Upper lobe of left lung (tissue), 6 donors: Measurements from ENCODE around the gene RAB38. TPM values are rescaled to one million over a fixed set of nuclear protein-coding genes. Genes with fewer than 3 reads are reported as not detected.
A peak's percentile ranks its signal among the peaks of the same experiment; 100 is the strongest.

Experiments
- ATAC-seq, 2 donors: fragments of 200-7000 bp; cut with Tn5 transposase; one replicate each; pipeline ENCODE4 v1.9.1; 2022; ENCODE audit warnings: mild to moderate bottlenecking in 2 of 2, moderate library complexity in 2 of 2; ENCODE audit not compliant: low FRiP score in 2 of 2
- DNase-seq, 2 donors: peaks; one replicate each; pipeline ENCODE4 v3.0.0-alpha.2; 2019 to 2020
- H3K27ac ChIP-seq, 4 donors: fragments of 200-600 bp; sonication (generic); one replicate each; pipeline ENCODE4 v1.5.1; 2016 to 2019
- H3K27me3 ChIP-seq, 4 donors: fragments of 200-600 bp; sonication (generic); one replicate each; pipeline ENCODE4 v1.5.1; 2017 to 2019
- H3K36me3 ChIP-seq, 4 donors: fragments of 200-600 bp; sonication (generic); one replicate each; pipeline ENCODE4 v1.5.1; 2016 to 2019
- H3K4me1 ChIP-seq, 4 donors: fragments of 200-600 bp; sonication (generic); one replicate each; pipeline ENCODE4 v1.5.1; 2018 to 2019
- H3K4me3 ChIP-seq, 4 donors: fragments of 200-600 bp; sonication (generic); one replicate each; pipeline ENCODE4 v1.5.1; 2017 to 2019; ENCODE audit warnings: mild to moderate bottlenecking in 2 of 4, moderate library complexity in 1 of 4
- H3K9me3 ChIP-seq, 4 donors: fragments of 200-600 bp; sonication (generic); one replicate each; pipeline ENCODE4 v1.5.1; 2018 to 2019
- EP300 ChIP-seq, 4 donors: sonication (generic); formaldehyde crosslinking; IDR thresholded peaks; one replicate each; pipeline ENCODE4 v1.5.1; 2017; ENCODE audit warnings: antibody characterized with exemption in 4 of 4, control low read depth in 2 of 4
- POLR2A ChIP-seq, 4 donors: fragments of 450-650 bp; IDR thresholded peaks; one replicate each; pipeline ENCODE4 v1.5.1; 2016 to 2017; ENCODE audit warnings: antibody characterized with exemption in 4 of 4, mild to moderate bottlenecking in 2 of 4
- POLR2AphosphoS5 ChIP-seq, 2 donors: sonication (generic); formaldehyde crosslinking; IDR thresholded peaks; one replicate each; pipeline ENCODE4 v1.5.1; 2017; ENCODE audit warnings: antibody characterized with exemption in 2 of 2
- WGBS, 2 donors: methylation state at CpG; one replicate each; pipeline ENCODE4 v1.1.5; 2017 to 2018; 5-methylcytosine and 5-hydroxymethylcytosine counted together
- total RNA-seq, 6 donors: library from RNA; depleted of rRNA in 4 of 6; stranded (reverse); fragments of >200 nt in 4 of 6; gene quantifications; one replicate each; pipeline versions ENCODE4 v1.1.0 to v1.2.1, GENCODE V29; 2016 to 2021
- TF ChIP-seq, protein P1 (sequence below), 6 experiments: fragments of 450-650 bp in 4 of 6; fragments of 200-600 bp in 2 of 6; sonication (generic) in 2 of 6; IDR thresholded peaks; one replicate each; pipeline ENCODE4 v1.5.1; 2016 to 2019; ENCODE audit warnings: antibody characterized with exemption in 6 of 6
- donor health status: DM: no; HTN: no; CAD: no; lungs with moderate emphysema.
- donor health status: DM: no; HTN: yes; CAD: no; lungs with severe emphysema.

RAB38 gene
- total RNA-seq, 6 donors from 2014 or later, result 6.3 to 10.6 (median 7.1) TPM; not detected in 1

GRCh38 chr11:88114486-88115045, 60.7 kb downstream of the RAB38 start:
- Histone ChIP-seq H3K27ac (no peak overlapping the region), H3K4me3 (no peak overlapping the region), H3K27me3 (no peaks in the 10 kb centered on the region), H3K4me1 (no peaks in the 10 kb centered on the region), H3K36me3 (no peaks in the 10 kb centered on the region), H3K9me3 (no peaks in the 10 kb centered on the region)
- DNase-seq (no peak), ATAC-seq (peak in 1 of 2 donors; percentile 36)
- TF ChIP-seq, protein P1, sequence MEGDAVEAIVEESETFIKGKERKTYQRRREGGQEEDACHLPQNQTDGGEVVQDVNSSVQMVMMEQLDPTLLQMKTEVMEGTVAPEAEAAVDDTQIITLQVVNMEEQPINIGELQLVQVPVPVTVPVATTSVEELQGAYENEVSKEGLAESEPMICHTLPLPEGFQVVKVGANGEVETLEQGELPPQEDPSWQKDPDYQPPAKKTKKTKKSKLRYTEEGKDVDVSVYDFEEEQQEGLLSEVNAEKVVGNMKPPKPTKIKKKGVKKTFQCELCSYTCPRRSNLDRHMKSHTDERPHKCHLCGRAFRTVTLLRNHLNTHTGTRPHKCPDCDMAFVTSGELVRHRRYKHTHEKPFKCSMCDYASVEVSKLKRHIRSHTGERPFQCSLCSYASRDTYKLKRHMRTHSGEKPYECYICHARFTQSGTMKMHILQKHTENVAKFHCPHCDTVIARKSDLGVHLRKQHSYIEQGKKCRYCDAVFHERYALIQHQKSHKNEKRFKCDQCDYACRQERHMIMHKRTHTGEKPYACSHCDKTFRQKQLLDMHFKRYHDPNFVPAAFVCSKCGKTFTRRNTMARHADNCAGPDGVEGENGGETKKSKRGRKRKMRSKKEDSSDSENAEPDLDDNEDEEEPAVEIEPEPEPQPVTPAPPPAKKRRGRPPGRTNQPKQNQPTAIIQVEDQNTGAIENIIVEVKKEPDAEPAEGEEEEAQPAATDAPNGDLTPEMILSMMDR (IDR thresholded peaks at IDR 0.05), result no peak
- TF ChIP-seq POLR2A (IDR thresholded peaks at IDR 0.05), result no peak
- TF ChIP-seq EP300 (IDR thresholded peaks at IDR 0.05), result no peak
- no peak for TF ChIP-seq POLR2AphosphoS5 (IDR thresholded peaks at IDR 0.05)
- WGBS, 2 donors, result 67 to 72% methylated on average over 1 of the region's 1 CpG

GRCh38 chr11:88106666-88107065, 68.6 kb downstream of the RAB38 start:
- TF ChIP-seq, protein P1 (IDR thresholded peaks at IDR 0.05), result no peak
- no peak for TF ChIP-seq POLR2A (IDR thresholded peaks at IDR 0.05)
- no peak for DNase-seq
- H3K4me1 ChIP-seq, result peaks cover 0 to 3% (median 0%) of the 10 kb centered on the region in 4 donors
- WGBS, 2 donors, result 74 to 78% methylated on average over 5 of the region's 5 CpGs
- no peak for ATAC-seq
- H3K27ac ChIP-seq, result no peak overlapping the region
- H3K36me3 ChIP-seq, result no peaks in the 10 kb centered on the region
- no peak overlapping the region for H3K4me3 ChIP-seq
- H3K9me3 ChIP-seq, result peaks cover 0 to 3% (median 0%) of the 10 kb centered on the region in 4 donors
- no peaks in the 10 kb centered on the region for H3K27me3 ChIP-seq

- H3K27me3 ChIP-seq, result no peaks in the 10 kb centered on the region
- H3K4me1 ChIP-seq, result peaks cover 0 to 3% (median 0%) of the 10 kb centered on the region in 4 donors
- H3K4me3 ChIP-seq, result no peak overlapping the region
- WGBS, 2 donors, result 61 to 66% methylated on average over 2 of the region's 2 CpGs
- DNase-seq (no peak), ATAC-seq (no peak)
- TF ChIP-seq POLR2AphosphoS5 (IDR thresholded peaks at IDR 0.05) (no peak), POLR2A (IDR thresholded peaks at IDR 0.05) (no peak), EP300 (IDR thresholded peaks at IDR 0.05) (no peak)
- TF ChIP-seq, protein P1 (IDR thresholded peaks at IDR 0.05), result no peak
- no peak overlapping the region for H3K27ac ChIP-seq
- no peaks in the 10 kb centered on the region for H3K36me3 ChIP-seq
- H3K9me3 ChIP-seq, result peaks cover 0 to 3% (median 0%) of the 10 kb centered on the region in 4 donors
Observed at GRCh38 chr11:88105951-88106350, 69.3 kb downstream of the RAB38 start.

DNA sequence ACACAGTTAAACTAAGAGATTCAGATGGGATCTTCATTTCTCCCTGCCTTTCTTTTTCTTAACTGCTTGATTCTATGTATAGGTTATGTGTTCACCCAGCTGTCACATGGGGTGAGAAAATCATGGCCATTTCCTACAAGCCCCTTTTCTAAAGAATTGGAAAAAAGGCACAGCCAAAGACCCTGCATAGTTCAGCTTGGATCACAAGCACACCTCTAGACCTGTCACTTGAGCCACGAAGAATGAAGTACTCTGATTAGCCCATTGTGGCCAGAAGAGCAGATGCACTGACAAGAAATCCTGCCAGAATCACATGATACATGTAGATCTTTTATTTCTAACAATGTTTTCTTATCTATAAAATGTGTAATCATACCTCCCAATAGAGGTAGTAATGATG, 69.7 kb downstream of the RAB38 start:
- H3K27me3 ChIP-seq, result no peaks in the 10 kb centered on the region
- no peak for TF ChIP-seq POLR2A (IDR thresholded peaks at IDR 0.05)
- TF ChIP-seq POLR2AphosphoS5 (IDR thresholded peaks at IDR 0.05), result no peak
- TF ChIP-seq, protein P1 (IDR thresholded peaks at IDR 0.05), result no peak
- TF ChIP-seq EP300 (IDR thresholded peaks at IDR 0.05), result no peak
- peaks cover 0 to 3% (median 0%) of the 10 kb centered on the region in 4 donors for H3K4me1 ChIP-seq
- DNase-seq (no peak), ATAC-seq (no peak)
- 24 to 39% methylated on average over 1 of the region's 1 CpG for WGBS, 2 donors
- H3K9me3 ChIP-seq, result peaks cover 0 to 3% (median 0%) of the 10 kb centered on the region in 4 donors
- H3K36me3 ChIP-seq, result no peaks in the 10 kb centered on the region
- no peak overlapping the region for H3K4me3 ChIP-seq
- no peak overlapping the region for H3K27ac ChIP-seq

DNA sequence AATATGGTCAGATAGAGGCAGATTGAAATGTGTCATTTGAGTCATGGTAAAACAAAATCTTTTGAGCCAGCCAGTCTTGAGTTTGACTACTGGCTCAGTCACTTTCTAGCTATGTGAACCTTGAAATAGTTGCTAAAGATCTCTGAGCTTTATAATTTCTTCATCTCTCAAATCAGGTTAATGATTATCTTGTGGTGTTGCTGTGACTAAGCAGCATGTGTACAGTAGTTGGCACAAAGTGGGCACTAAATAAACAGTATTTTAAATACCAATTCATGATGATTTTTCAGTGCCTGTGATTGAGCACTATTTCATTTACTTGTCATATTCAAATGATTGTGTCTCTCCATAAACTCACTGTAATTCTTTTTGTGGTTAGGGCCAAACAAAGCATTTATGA, 70.8 kb downstream of the RAB38 start:
- Histone ChIP-seq H3K4me3 (no peak overlapping the region), H3K27me3 (no peaks in the 10 kb centered on the region), H3K4me1 (peaks cover 0 to 3% (median 0%) of the 10 kb centered on the region in 4 donors), H3K9me3 (peaks cover 0 to 3% (median 0%) of the 10 kb centered on the region in 4 donors), H3K36me3 (no peaks in the 10 kb centered on the region), H3K27ac (no peak overlapping the region)
- DNase-seq, result no peak
- TF ChIP-seq, protein P1 (IDR thresholded peaks at IDR 0.05), result no peak
- no peak for TF ChIP-seq EP300 (IDR thresholded peaks at IDR 0.05)
- TF ChIP-seq POLR2AphosphoS5 (IDR thresholded peaks at IDR 0.05), result no peak
- no peak for TF ChIP-seq POLR2A (IDR thresholded peaks at IDR 0.05)
- peak; percentile 38 to 53 for ATAC-seq
